GM12874 (cell line): ENCODE measurements around the gene FAM81B.

Experiments used
- CTCF ChIP-seq: IDR thresholded peaks from 2 replicates; pipeline ENCODE4 v1.5.1; 2011; ENCODE audit warnings: low read depth, mild to moderate bottlenecking, control low read depth, low read length, moderate library complexity; ENCODE audit not compliant: insufficient read depth

Gene FAM81B

GRCh38 chr5:95385334-95385733 is 5.8 kb upstream of the FAM81B start:
- TF ChIP-seq CTCF, result no peak

GRCh38 chr5:95392593-95393182 is 1.5 kb downstream of the FAM81B start:
- no peak for TF ChIP-seq CTCF

GRCh38 chr5:95393279-95393678 is 2.1 kb downstream of the FAM81B start:
- TF ChIP-seq CTCF, result no peak

- TF ChIP-seq CTCF, result no peak
Observed at GRCh38 chr5:95398989-95399388, 7.8 kb downstream of the FAM81B start.

GRCh38 chr5:95401626-95402025 is 10.5 kb downstream of the FAM81B start:
- TF ChIP-seq CTCF, result no peak

GRCh38 chr5:95403996-95404395 is 12.8 kb downstream of the FAM81B start:
- TF ChIP-seq CTCF, result no peak

GRCh38 chr5:95406426-95407090 is 15.4 kb downstream of the FAM81B start:
- TF ChIP-seq CTCF, result no peak
